GM21723 (cell line): ENCODE data around the gene AOAH.

Experiments
- ATAC-seq: cut with Tn5 transposase; IDR thresholded peaks from one replicate; pipeline ENCODE4 v1.9.1; 2021; ENCODE audit warnings: mild to moderate bottlenecking, moderate library complexity; ENCODE audit not compliant: unreplicated experiment

The AOAH gene, protein sequence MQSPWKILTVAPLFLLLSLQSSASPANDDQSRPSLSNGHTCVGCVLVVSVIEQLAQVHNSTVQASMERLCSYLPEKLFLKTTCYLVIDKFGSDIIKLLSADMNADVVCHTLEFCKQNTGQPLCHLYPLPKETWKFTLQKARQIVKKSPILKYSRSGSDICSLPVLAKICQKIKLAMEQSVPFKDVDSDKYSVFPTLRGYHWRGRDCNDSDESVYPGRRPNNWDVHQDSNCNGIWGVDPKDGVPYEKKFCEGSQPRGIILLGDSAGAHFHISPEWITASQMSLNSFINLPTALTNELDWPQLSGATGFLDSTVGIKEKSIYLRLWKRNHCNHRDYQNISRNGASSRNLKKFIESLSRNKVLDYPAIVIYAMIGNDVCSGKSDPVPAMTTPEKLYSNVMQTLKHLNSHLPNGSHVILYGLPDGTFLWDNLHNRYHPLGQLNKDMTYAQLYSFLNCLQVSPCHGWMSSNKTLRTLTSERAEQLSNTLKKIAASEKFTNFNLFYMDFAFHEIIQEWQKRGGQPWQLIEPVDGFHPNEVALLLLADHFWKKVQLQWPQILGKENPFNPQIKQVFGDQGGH

DNA sequence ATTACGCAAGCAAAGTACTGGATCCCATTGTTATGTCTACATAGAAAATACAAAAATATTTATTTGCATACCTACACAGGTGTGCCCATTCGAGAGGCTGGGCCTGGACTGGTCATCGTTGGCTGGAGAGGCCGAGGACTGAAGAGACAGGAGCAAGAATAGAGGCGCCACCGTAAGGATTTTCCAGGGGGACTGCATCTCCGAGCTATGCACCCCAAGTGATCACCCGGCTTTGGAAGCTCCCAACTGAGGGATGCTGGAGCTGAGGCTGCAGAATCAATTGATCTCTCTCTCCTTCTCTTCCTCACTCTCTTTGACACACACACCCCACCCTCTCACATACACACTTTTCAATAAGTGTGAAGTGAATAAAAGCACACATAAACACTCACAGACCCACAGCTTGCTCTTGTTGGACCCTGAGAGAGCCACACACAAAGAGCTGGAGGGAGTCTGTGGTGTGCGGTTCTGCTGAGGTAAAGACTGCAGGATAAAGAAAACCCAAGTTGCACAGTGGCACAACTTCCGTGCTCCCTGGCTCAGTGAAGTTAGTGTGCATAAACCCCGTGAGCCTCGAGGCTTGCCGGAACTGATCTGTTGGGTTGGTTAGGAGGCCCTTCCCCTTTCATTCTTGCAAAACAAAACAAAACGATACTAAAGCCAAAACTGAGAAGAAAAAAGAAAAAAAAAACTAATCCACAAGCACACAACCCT lies at the start of gene AOAH:
AOAH (minus strand) TSS at position 544 of the 714 bp plus-strand sequence; CDS start at position 198, 346 bp downstream.
- ATAC-seq = peak; percentile 96

DNA sequence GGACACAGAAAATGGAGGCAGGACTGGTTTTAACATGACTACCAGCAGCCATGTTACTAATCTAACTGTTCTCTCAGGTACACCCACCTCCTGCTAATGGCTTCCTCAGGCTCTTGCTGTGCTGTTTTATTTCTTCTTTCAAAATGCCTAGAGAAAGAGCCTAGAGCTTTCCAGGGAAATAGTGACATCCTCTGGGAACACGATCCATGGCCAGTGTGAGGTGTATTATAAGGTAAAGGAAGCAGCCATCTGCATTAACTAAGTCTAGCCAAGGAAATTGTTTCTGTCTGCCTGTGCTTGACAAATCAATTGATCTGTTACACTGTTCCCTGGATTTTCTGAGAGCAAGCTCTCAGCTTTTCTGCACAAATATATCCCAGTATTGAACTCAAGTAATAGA lies 42.2 kb upstream of the AOAH start:
- no peak for ATAC-seq

DNA sequence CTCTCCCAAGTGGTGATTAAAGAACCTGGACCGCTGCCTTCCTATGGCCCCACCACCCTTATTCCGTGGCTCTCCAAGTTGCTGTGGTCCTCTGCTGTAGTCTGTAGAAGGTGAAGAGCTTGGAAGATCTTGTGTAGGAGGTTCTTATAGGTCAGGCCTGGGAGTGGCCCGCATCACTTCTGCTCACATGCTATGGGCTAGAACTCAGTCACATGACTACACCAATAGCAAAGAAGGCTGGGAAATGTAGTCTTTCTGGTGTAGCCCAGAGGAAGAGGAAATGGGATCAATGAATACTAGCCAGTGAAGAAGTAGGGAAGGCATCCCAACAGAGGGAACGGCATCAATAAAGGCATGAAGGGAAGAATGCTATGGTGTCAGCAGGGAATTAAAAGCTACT lies 41.3 kb upstream of the AOAH start:
- ATAC-seq = no peak

DNA sequence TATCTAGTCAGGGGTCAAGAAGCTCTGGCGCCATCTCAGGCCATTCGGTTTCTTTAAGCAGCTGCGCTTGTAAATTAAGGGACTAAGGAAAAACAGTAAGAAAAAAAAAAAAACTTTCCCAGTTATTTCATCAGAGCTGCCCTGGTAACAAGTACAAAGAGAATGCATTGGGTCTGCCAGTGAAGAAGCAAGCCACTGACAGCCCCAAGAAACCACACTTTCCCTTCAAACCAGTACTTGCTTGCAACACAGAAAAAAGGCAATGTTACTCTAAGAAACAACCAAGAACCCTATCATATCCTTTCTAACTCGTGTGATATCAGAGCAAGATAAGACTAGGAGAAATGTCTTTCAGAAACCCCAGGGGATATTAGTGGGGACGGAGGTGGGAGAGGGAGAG lies 40.6 kb upstream of the AOAH start:
- ATAC-seq = no peak

DNA sequence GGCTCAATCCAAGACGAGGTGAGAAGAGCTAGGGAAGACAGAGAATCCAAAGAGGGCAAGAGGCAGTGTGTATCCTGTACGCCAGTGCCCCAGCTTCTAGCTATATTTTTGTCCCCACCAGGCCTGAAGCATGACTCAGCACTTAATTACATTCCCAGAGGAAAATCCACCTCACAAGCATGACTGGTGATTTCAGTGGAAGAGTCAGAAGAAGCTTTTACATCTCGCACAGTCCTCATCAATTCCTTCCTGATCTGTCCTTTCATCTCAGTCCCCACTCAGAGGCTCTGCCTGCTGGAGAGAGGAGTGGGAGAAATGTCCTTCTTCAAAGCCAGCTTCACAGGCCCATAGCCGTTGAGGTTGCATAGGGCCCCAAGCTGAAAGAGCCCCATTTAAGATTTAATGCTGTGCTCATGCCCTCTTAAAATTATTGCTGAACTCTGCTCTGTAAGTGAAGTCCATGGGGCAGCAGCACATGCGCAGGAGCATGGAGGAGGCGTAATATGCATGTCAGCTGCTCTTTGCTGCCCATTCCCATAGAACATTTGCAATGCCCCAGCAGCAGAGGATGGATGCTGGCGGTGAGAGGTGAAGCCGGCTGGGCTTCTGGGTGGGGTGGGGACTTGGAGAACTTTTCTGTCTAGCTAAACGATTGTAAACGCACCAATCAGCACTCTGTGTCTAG lies 39.0 kb upstream of the AOAH start:
- ATAC-seq = no peak

DNA sequence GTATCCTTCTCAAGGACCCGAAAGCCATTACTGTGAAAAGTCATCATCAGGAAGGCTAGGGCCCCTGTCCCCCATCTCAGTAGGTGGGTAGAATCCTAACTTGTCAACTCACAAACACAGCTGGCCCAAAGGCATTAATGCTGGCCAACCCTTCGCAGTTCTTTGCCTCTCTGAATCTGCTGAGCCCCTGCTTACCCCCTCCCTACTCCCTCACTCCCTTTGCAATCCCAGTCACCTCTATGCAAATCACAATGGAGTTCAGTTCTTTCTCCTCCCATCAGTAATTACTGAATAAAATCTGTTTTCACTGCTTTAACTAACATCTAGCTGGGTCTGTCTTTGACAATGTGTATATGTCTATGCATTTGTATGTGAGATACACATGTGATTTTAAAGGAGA lies 38.1 kb upstream of the AOAH start:
- ATAC-seq = no peak

DNA sequence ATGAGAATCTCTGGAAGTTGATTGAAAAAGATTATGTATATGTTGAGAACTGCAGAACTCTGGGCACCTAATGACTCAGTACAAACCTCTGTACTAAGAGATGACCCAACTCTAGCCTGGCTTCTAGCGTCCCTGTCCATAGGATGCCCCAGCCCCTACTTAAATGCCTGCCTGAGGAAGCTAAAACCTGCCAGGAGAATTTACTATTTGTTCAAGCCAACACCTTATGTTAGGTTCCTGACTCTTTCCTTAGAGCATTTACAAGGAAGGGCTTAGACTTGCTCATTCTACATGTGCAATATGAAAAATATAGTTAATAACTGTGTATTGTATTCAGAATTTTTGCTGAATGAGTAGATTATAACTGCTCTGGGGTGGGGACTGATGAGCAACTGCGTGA lies 37.5 kb upstream of the AOAH start:
- no peak for ATAC-seq

DNA sequence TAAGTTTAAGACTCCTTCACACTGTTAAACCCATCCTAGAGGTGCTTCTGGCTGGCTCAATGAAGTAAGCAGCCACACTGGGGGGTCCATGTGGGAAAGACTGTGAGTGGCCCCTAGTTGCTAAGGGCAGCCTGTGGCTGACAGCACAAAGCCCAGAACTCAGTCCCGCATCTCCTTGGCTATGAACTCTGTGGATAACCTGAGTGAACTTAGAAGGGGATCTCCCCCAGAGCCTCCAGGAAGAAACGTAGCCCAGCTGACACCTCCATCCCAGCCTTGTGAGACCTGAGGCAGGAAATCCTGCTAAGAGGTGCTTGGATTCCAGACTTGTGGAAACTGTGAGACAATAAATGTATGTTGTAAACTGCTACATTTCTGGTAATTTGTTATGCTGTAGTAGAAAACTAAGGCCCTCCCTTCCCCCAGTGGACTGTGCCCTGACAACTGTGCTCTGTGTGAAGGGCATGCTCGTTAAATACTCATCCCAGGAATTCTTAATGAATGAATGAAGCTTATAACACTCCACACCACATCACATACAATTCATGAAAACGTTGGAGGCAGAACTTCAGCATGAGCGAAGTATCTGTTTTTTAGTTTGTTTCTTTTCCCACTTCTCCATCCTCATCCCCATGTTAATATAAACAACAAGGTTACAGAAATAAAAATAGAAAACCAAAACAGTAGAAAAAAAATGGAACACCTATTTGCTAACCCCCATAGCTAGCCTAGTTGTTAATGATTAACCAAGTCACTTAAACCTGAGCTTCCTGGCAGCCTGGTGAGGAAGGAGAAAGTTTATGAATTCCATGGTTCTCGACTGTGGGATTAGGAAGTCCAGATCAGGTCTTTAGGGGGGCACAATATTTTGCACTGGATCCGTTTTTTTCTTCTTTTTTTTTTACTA lies 36.8 kb upstream of the AOAH start:
- no peak for ATAC-seq

DNA sequence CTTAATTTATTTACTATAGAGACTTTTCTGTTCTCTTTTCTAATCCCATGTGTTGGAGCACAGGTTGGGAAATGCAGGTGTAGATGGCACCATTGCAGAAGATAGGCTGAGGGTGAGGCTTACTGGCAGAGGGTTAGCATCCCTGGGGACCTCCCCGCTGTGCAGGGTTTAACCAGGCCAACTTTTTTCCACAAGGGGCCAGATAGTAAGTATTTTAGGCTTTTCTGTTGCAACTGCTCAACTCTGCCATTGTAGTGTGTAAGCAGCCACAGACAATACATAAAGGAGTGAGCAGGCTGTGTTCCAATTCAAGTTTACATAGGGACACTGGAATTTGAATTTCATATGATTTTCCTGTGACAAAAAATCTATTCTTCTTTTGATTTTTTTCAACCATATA lies 34.6 kb upstream of the AOAH start:
- ATAC-seq = no peak

DNA sequence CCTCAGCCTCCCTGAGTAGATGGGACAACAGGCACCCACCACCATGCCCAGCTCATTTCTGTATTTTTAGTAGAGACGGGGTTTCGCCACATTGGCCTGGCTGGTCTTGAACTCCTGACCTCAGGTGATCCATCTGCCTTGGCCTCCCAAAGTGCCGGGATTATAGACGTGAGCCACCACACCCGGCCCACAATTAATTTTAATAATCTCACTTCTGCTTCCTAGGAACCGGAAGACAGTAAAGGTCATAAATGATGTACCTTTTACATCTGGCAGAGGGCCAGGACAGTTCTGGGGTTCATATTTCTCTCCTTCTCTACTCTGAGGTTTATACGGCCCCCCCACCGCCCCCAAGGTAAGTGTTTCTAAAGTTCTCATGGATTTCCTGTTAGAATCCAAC lies 31.2 kb upstream of the AOAH start:
- no peak for ATAC-seq

DNA sequence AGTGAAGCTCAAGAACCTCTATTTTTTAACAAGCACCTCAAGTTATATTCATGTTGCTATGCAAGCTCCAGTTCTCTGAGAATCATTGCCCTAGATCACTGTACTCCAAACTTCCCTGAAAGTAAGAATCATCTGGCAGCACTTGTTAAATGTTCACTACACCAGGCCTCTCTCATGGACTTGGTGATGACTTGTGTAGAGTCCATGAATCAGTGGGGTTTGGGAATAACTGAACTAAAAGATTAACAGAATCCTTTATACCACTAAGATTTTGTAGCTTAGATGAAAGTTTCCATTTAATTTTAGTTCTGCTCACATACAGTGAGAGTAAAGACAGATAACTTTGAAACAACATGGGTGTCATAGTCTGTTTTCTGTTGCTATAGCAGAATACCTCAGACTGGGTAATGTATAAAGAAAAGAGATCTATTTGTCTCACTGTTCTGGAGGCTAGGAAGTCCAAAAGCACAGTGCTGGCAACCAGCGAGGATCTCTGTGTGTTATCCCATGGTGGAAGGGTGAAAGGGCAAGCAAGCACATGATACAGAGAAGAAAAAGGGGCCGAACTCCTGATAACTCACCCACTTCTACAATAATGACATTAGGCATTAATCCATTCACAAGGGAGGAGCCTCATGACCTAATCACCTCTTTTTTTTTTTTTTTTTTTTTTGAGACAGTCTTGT lies 27.9 kb upstream of the AOAH start:
- no peak for ATAC-seq

DNA sequence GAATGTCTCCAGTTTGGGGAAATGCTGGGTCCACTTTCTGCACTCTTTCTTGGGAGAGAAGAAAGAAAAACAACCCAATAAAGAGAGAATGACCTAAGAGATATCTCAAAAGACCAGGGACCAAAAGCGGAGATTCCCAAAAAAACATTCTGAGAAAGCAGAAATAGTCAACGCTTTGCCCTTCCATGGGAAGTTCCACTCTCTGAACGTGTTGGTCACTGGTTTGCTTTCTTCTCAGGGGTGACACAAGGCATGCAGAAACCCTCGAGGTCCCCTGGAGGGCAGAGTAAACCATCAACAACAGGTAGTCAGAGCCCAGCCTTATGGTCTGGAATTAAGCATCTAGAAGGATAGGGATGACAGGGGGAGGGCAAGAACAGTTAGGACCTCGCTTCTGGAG lies 26.2 kb upstream of the AOAH start:
- ATAC-seq = no peak

DNA sequence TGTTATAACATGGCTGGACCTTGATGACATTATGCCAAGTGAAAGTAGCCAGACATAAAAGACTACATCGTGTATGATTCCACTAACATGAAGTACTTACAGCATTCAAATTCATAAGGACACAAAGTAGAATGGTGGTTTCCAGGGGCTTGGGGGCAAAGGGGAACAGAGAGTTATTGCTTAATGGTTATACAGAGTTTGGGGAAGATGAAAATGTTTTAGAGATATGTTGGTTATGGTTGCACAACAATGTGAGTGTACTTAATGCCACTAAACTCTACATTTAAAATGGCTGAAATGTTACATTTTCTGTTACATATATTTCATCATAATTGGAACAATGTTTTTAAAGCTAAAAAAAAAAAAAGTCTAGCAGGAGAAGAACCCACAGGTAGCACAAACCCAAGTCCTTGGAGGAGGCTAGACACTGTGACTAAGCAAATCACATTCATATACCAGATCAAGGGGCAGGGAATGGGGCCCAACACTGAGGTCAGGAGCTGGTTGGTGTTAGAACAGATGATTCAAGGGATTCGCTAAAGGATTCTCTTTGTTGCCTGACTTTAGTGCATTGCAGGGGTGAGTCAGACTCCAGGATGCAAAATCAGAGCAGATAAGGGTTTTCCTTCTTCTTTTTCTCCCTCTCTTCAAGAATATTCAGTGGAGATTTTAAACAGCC lies 25.1 kb upstream of the AOAH start:
- no peak for ATAC-seq

DNA sequence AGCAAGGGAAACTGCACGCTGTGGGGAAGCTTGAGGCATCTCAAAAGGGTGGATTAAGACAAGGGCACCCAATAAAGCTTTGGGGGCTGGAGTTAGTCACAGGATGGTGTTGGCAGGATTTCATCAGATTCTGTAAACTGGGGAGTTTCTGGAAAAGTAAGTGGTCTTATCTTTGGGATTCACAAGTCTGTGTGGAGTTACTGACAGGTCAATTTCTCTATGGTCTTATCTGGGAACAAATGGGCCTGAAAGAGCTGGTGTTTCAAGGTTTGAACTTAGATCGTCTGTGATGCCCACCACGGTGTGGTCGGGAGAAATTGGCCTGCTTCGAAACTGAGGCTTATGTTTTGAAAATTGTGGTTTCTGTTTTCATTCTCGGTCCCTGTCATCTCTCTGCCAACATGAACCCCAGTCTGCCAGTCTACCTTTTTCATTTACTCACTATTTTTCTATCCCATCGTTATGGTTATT lies 23.8 kb upstream of the AOAH start:
- ATAC-seq = no peak

DNA sequence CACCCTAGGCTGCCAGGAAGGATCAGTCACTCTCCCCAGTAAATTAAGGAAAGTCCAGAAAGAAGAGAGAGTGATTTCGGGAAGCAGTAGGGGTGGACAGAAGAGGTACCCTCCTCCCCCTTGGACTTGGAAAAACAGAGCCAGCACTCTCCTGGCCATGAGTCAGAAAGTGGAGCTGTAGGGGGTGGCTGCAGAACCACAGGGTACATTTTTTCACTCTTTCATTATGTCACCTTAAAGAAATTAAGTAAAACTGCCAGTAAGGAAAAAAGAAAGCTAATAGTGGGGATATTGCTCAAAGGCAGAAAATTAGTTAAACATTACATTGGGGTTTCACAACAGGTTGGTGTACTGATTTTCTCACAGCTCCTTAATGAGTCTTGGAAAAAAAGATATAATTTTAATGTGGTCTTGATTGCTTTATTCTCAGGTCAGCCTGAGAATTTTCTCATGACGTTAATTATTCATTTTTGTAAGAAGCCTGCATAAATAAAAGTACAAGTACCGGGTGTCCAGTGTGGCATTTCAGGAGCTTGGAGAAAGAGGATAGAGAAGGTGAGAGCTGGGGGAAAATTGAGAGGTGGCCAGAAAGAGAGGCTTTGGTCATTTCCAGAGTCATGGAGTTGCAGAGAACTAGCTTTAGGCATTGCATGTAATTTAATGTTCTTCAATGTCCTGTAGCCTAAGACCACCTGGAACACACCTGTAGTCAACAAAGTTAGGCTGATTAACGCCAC lies 23.2 kb upstream of the AOAH start:
- ATAC-seq = no peak

DNA sequence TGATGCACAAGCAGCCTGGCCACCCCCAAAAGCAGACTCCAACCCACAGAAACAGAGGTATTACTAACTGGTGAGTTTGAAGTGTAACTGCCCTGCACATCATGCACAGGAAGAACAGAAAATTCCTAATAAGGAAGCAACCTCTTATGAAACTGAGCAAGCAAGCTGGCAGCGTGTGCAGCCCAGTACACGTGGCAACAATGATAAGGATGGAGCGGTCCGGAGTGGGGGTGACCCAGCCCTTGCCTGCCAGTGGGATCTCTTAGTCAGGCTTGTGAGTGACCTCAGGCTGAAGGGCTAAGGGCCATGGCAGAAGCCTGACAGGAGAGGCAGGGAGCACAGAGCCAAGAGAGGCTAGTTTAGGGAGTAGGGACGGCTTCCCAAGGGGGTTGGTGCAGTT lies 22.1 kb upstream of the AOAH start:
- no peak for ATAC-seq

DNA sequence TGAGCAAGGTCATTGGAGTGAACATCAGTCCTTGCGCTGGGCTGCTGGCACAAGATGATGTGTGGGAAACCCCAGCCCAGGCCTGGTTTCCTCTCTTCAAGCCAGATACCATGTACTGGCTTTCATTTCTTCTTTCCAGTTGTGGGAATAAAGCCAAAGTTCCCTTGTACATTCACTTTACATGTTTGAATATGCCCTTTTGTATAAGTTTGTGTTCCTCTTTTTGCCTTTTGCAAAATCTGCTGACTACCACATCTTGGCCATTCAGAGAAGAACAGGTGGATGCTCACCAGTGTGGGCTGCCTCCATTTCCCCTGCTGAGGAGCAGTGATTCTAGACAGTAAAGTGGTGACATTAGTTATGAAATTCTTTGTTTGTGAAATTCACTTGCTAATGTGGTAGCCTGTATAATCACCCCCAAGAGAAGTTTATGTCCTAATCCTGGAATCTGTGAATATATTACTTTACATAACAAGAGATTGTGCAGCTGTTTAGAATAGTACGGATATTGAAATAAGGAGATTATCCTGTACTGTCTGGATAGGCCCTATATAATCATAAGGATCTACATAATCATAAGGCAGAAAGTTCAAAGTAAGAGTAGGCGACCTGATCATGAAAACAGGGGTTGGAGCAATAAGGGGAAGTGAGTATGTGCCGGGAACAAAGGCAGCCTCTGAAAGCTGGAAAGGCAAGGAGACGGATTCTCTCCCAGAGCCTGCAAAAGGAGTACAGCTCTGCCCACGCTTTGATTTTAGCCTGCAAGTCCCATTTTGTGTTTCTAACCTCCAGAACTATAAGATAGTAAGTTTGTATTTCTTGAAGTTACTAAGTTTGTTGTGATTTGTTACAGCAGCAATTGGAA lies 18.8 kb upstream of the AOAH start:
- peak; percentile 69 for ATAC-seq

DNA sequence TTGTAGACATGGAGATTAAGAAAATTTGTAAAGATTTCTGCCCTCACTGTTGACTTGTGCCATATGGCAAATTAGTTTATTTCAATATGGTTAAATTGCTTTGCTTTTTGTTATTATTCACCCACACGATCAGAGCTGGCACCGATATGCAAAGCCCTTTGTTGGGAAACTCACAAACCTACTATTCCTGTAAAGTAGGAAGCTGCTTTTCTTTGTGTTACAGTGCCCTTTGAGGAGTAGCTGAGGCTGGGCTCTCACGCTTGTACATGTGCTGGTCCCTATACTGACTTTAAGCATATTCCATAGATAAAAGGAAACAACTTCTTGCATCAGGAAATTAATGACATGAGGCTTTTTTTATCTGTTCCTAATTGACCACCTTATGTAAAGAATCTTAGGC lies 17.6 kb upstream of the AOAH start:
- no peak for ATAC-seq
